G401.6 (cell line): ENCODE data around the gene GADD45G.

Source experiments
- FAIRE-seq: peaks from 2 replicates; lab custom pipeline; 2012; peaks lifted over from hg19 to GRCh38; lab: Jason Lieb, UNC

GADD45G gene

GRCh38 chr9:89609426-89610006 lies 4.7 kb downstream of the GADD45G start:
- FAIRE-seq: no peak

- no peak for FAIRE-seq
Observed at GRCh38 chr9:89610391-89610925, 5.6 kb downstream of the GADD45G start.

GRCh38 chr9:89611425-89611824 lies 6.6 kb downstream of the GADD45G start:
- no peak for FAIRE-seq

GRCh38 chr9:89612566-89613278 lies 7.9 kb downstream of the GADD45G start:
- FAIRE-seq: no peak

GRCh38 chr9:89613912-89614892 lies 9.4 kb downstream of the GADD45G start:
- FAIRE-seq: no peak

- FAIRE-seq: no peak
Observed at GRCh38 chr9:89615661-89616060, 10.8 kb downstream of the GADD45G start.

GRCh38 chr9:89616411-89616810 lies 11.6 kb downstream of the GADD45G start:
- FAIRE-seq: no peak

- FAIRE-seq: no peak
Observed at GRCh38 chr9:89617978-89618377, 13.2 kb downstream of the GADD45G start.

GRCh38 chr9:89619019-89619418 lies 14.2 kb downstream of the GADD45G start:
- FAIRE-seq: no peak

GRCh38 chr9:89619424-89620138 lies 14.8 kb downstream of the GADD45G start:
- FAIRE-seq: no peak

- no peak for FAIRE-seq
Observed at GRCh38 chr9:89621031-89621430, 16.2 kb downstream of the GADD45G start.

GRCh38 chr9:89621676-89622075 lies 16.9 kb downstream of the GADD45G start:
- FAIRE-seq: no peak

- no peak for FAIRE-seq
Observed at GRCh38 chr9:89622933-89623861, 18.4 kb downstream of the GADD45G start.

GRCh38 chr9:89623925-89624420 lies 19.2 kb downstream of the GADD45G start:
- no peak for FAIRE-seq

- no peak for FAIRE-seq
Observed at GRCh38 chr9:89625721-89626687, 21.2 kb downstream of the GADD45G start.

- no peak for FAIRE-seq
Observed at GRCh38 chr9:89626741-89627265, 22.0 kb downstream of the GADD45G start.

- no peak for FAIRE-seq
Observed at GRCh38 chr9:89628601-89629000, 23.8 kb downstream of the GADD45G start.

- FAIRE-seq: no peak
Observed at GRCh38 chr9:89629081-89629976, 24.5 kb downstream of the GADD45G start.
